ENCODE data around the gene RNF32.
"Not testable (repeated sequence)": the region's sequence is repeated elsewhere in the genome, so short reads cannot be mapped to it uniquely, and the experiment has no call there.

DNA sequence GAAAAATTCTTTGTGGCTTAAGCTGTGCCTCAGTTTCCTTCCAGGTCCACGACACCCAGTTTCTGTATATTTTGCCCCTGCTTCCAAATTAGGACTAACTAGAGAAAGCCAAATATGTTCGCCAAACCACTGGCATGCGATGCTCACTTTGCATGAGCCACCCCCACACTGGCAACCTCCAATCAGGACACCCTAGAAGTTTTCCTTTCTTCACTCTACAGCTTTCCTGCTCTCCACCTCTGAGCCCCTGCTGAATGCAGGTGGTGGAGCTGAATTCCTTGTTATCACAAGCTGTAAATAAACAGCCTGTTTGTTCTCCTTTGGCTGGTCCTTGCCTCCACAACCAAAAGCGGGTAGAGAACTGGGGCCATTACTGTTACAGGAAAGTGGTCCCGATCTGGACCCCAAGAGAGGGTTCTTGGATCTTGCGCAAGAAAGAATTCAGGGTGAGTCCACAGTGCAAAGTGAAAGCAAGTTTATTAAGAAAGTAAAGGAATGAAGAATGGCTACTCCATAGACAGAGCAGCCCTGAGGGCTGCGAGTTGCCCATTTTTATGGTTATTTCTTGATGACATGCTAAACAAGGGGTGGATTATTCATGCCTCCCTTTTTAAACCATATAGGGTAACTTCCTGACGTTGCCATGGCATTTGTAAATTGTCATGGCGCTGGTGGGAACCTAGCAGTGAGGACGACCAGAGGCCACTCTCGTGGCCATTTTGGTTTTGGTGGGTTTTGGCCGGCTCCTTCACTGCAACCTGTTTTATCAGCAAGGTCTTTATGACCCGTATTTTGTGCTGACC lies 20.9 kb upstream of the RNF32 start:
- TF ChIP-seq TCF7L2 (IDR thresholded peaks at IDR 0.05; ENCODE audit: low read depth, low read length); REST (IDR thresholded peaks at IDR 0.05; ENCODE audit: insufficient read depth in 1 of 2, low read depth in 2 of 2, low read length in 1 of 2): not testable (repeated sequence)
- TF ChIP-seq, protein P1, sequence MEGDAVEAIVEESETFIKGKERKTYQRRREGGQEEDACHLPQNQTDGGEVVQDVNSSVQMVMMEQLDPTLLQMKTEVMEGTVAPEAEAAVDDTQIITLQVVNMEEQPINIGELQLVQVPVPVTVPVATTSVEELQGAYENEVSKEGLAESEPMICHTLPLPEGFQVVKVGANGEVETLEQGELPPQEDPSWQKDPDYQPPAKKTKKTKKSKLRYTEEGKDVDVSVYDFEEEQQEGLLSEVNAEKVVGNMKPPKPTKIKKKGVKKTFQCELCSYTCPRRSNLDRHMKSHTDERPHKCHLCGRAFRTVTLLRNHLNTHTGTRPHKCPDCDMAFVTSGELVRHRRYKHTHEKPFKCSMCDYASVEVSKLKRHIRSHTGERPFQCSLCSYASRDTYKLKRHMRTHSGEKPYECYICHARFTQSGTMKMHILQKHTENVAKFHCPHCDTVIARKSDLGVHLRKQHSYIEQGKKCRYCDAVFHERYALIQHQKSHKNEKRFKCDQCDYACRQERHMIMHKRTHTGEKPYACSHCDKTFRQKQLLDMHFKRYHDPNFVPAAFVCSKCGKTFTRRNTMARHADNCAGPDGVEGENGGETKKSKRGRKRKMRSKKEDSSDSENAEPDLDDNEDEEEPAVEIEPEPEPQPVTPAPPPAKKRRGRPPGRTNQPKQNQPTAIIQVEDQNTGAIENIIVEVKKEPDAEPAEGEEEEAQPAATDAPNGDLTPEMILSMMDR (IDR thresholded peaks at IDR 0.05) = not testable (repeated sequence)
